Measurements from ENCODE around the gene DGKI.

The DGKI gene

GRCh38 chr7:137399827-137400823 lies 446.6 kb downstream of the DGKI start:
- Histone ChIP-seq H4K91ac (ENCODE audit: low read depth, low read length) (no peak overlapping the region), H3K23ac (ENCODE audit: low read length) (no peak overlapping the region), H3K4ac (ENCODE audit: low read depth, low read length) (no peak overlapping the region), H2AFZ (ENCODE audit: insufficient read depth, low read length, poor library complexity) (no peak overlapping the region), H2AK5ac (ENCODE audit: low read length) (no peak overlapping the region), H3K4me1 (ENCODE audit: control insufficient read depth in 1 of 2, insufficient read depth in 2 of 2, low read length in 2 of 2) (no peaks in the 10 kb centered on the region), H3K27me3 (ENCODE audit: insufficient read depth, low read length) (no peaks in the 10 kb centered on the region), H3K27ac (ENCODE audit: low read depth, low read length) (no peak overlapping the region), H3K14ac (ENCODE audit: low read length) (no peak overlapping the region), H4K8ac (ENCODE audit: low read depth, low read length) (no peak overlapping the region), H3K79me2 (ENCODE audit: control insufficient read depth, insufficient read depth, low read length, poor library complexity) (no peaks in the 10 kb centered on the region), H3K9ac (ENCODE audit: low read length) (no peak overlapping the region), H2BK5ac (ENCODE audit: low read depth, low read length, poor library complexity) (no peak overlapping the region), H3K36me3 (ENCODE audit: control insufficient read depth in 1 of 2, insufficient read depth in 2 of 2, low read length in 2 of 2) (no peaks in the 10 kb centered on the region), H3K79me1 (ENCODE audit: low read length) (no peaks in the 10 kb centered on the region), H2BK12ac (ENCODE audit: low read length) (no peak overlapping the region), H3K4me3 (ENCODE audit: low read depth, low read length) (no peak overlapping the region), H4K12ac (ENCODE audit: low read depth, low read length) (no peak overlapping the region), H2BK120ac (ENCODE audit: insufficient read depth, low read length, poor library complexity) (no peak overlapping the region), H3K18ac (ENCODE audit: low read length) (no peak overlapping the region), H3K4me2 (ENCODE audit: low read length) (no peak overlapping the region), H3K9me3 (ENCODE audit: insufficient read depth, low read depth, low read length) (no peaks in the 10 kb centered on the region)
- DNase-seq, result peak; percentile 4 to 57
- WGBS (ENCODE audit: extremely low coverage, insufficient coverage, insufficient read length), result no CpG with 5 or more reads among the region's 7 CpGs

DNA sequence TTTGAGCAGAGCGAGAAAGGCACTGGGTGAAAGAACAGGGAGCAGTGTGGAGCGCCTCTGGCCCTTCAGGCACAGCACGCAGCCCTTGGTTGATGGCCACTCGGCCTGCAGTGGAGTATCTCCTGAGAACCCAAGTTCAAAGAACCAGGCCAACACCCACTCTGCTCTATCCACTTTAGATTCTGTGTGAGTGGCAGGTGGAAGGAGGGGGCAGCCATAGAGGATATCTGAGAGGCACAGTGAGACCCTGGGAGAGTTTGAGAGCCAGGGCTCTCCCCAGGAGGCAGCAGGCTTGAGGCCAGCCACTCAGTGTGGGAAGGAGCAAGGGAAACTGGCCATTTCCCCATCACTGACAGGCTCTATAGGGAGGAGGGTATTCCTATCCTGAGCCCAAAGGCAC lies 450.7 kb downstream of the DGKI start:
- Histone ChIP-seq H3K36me3 (ENCODE audit: control insufficient read depth in 1 of 2, insufficient read depth in 2 of 2, low read length in 2 of 2) (no peaks in the 10 kb centered on the region), H3K14ac (ENCODE audit: low read length) (no peak overlapping the region), H3K9ac (ENCODE audit: low read length) (no peak overlapping the region), H3K23ac (ENCODE audit: low read length) (no peak overlapping the region), H2BK5ac (ENCODE audit: low read depth, low read length, poor library complexity) (no peak overlapping the region), H2BK12ac (ENCODE audit: low read length) (no peak overlapping the region), H3K4me2 (ENCODE audit: low read length) (no peak overlapping the region), H3K27me3 (ENCODE audit: insufficient read depth, low read length) (no peaks in the 10 kb centered on the region), H2AK5ac (ENCODE audit: low read length) (no peak overlapping the region), H3K4me3 (ENCODE audit: low read depth, low read length) (no peak overlapping the region), H3K4ac (ENCODE audit: low read depth, low read length) (no peak overlapping the region), H4K12ac (ENCODE audit: low read depth, low read length) (no peak overlapping the region), H3K79me2 (ENCODE audit: control insufficient read depth, insufficient read depth, low read length, poor library complexity) (no peaks in the 10 kb centered on the region), H3K79me1 (ENCODE audit: low read length) (no peaks in the 10 kb centered on the region), H2BK120ac (ENCODE audit: insufficient read depth, low read length, poor library complexity) (no peak overlapping the region), H4K91ac (ENCODE audit: low read depth, low read length) (no peak overlapping the region), H2AFZ (ENCODE audit: insufficient read depth, low read length, poor library complexity) (no peak overlapping the region), H3K9me3 (ENCODE audit: insufficient read depth, low read depth, low read length) (no peaks in the 10 kb centered on the region), H3K4me1 (ENCODE audit: control insufficient read depth in 1 of 2, insufficient read depth in 2 of 2, low read length in 2 of 2) (no peaks in the 10 kb centered on the region), H3K18ac (ENCODE audit: low read length) (no peak overlapping the region), H3K27ac (ENCODE audit: low read depth, low read length) (no peak overlapping the region), H4K8ac (ENCODE audit: low read depth, low read length) (no peak overlapping the region)
- no CpG with 5 or more reads among the region's 4 CpGs for WGBS (ENCODE audit: extremely low coverage, insufficient coverage, insufficient read length)
- no peak for DNase-seq

DNA sequence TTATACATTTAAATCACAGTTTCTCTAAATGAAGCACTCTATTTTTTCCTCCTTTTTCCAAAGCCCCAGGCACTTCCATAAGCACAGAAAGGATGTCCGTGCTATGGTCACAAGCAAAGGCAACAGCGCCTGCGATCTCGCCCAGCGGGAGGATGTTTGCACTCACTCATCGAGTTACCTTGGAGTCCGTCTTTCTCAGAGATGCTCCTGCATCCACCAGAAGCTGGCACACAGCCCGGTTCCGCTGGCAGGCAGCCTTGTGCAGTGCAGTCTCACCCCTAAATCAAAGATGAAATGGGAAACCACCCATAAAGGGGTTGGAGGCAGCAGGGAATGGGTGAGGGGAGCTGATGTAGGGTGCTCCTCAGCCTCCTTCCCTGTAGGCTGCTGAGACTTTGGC lies 451.4 kb downstream of the DGKI start:
- H3K18ac ChIP-seq (ENCODE audit: low read length), result no peak overlapping the region
- no peak overlapping the region for H2AFZ ChIP-seq (ENCODE audit: insufficient read depth, low read length, poor library complexity)
- H2BK120ac ChIP-seq (ENCODE audit: insufficient read depth, low read length, poor library complexity), result no peak overlapping the region
- no peak overlapping the region for H3K27ac ChIP-seq (ENCODE audit: low read depth, low read length)
- no CpG with 5 or more reads among the region's 9 CpGs for WGBS (ENCODE audit: extremely low coverage, insufficient coverage, insufficient read length)
- no peaks in the 10 kb centered on the region for H3K4me1 ChIP-seq (ENCODE audit: control insufficient read depth in 1 of 2, insufficient read depth in 2 of 2, low read length in 2 of 2)
- no peaks in the 10 kb centered on the region for H3K9me3 ChIP-seq (ENCODE audit: insufficient read depth, low read depth, low read length)
- H4K8ac ChIP-seq (ENCODE audit: low read depth, low read length), result no peak overlapping the region
- H3K4ac ChIP-seq (ENCODE audit: low read depth, low read length), result no peak overlapping the region
- no peak overlapping the region for H3K4me3 ChIP-seq (ENCODE audit: low read depth, low read length)
- no peak overlapping the region for H2BK12ac ChIP-seq (ENCODE audit: low read length)
- no peak overlapping the region for H2AK5ac ChIP-seq (ENCODE audit: low read length)
- no peak overlapping the region for H3K9ac ChIP-seq (ENCODE audit: low read length)
- no peak overlapping the region for H2BK5ac ChIP-seq (ENCODE audit: low read depth, low read length, poor library complexity)
- no peak for DNase-seq
- H4K91ac ChIP-seq (ENCODE audit: low read depth, low read length), result no peak overlapping the region
- no peaks in the 10 kb centered on the region for H3K27me3 ChIP-seq (ENCODE audit: insufficient read depth, low read length)
- no peak overlapping the region for H3K14ac ChIP-seq (ENCODE audit: low read length)
- H3K79me1 ChIP-seq (ENCODE audit: low read length), result no peaks in the 10 kb centered on the region
- no peaks in the 10 kb centered on the region for H3K79me2 ChIP-seq (ENCODE audit: control insufficient read depth, insufficient read depth, low read length, poor library complexity)
- no peaks in the 10 kb centered on the region for H3K36me3 ChIP-seq (ENCODE audit: control insufficient read depth in 1 of 2, insufficient read depth in 2 of 2, low read length in 2 of 2)
- no peak overlapping the region for H4K12ac ChIP-seq (ENCODE audit: low read depth, low read length)
- no peak overlapping the region for H3K4me2 ChIP-seq (ENCODE audit: low read length)
- H3K23ac ChIP-seq (ENCODE audit: low read length), result no peak overlapping the region

DNA sequence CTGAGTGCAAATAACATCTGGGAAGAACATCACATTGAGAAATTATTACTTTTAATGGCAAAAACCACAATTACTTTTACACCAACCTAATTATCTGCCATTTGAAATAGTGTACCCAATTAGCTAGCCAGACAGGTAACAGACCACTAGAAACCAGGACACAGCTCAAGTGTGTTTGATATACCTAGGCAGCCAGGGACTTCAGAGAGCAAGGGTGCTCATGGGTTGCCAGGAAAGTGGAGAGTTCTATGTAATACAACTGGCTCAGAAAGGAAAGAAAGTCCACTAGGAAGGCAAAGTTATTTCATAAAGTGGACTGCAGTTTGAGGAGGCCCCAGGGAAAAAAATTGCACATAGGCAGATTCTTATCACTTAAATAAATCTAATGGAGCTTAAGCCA lies 453.2 kb downstream of the DGKI start:
- Histone ChIP-seq H3K4me2 (ENCODE audit: low read length) (no peak overlapping the region), H2BK120ac (ENCODE audit: insufficient read depth, low read length, poor library complexity) (no peak overlapping the region), H3K36me3 (ENCODE audit: control insufficient read depth in 1 of 2, insufficient read depth in 2 of 2, low read length in 2 of 2) (no peaks in the 10 kb centered on the region), H4K8ac (ENCODE audit: low read depth, low read length) (no peak overlapping the region), H2BK5ac (ENCODE audit: low read depth, low read length, poor library complexity) (no peak overlapping the region), H3K23ac (ENCODE audit: low read length) (no peak overlapping the region), H3K4ac (ENCODE audit: low read depth, low read length) (no peak overlapping the region), H3K9me3 (ENCODE audit: insufficient read depth, low read depth, low read length) (no peaks in the 10 kb centered on the region), H3K27me3 (ENCODE audit: insufficient read depth, low read length) (no peaks in the 10 kb centered on the region), H3K4me1 (ENCODE audit: control insufficient read depth in 1 of 2, insufficient read depth in 2 of 2, low read length in 2 of 2) (no peaks in the 10 kb centered on the region), H3K79me2 (ENCODE audit: control insufficient read depth, insufficient read depth, low read length, poor library complexity) (no peaks in the 10 kb centered on the region), H2BK12ac (ENCODE audit: low read length) (no peak overlapping the region), H3K27ac (ENCODE audit: low read depth, low read length) (no peak overlapping the region), H4K12ac (ENCODE audit: low read depth, low read length) (no peak overlapping the region), H3K14ac (ENCODE audit: low read length) (no peak overlapping the region), H4K91ac (ENCODE audit: low read depth, low read length) (no peak overlapping the region), H2AK5ac (ENCODE audit: low read length) (no peak overlapping the region), H3K4me3 (ENCODE audit: low read depth, low read length) (no peak overlapping the region), H3K9ac (ENCODE audit: low read length) (no peak overlapping the region), H3K18ac (ENCODE audit: low read length) (no peak overlapping the region), H3K79me1 (ENCODE audit: low read length) (no peaks in the 10 kb centered on the region), H2AFZ (ENCODE audit: insufficient read depth, low read length, poor library complexity) (no peak overlapping the region)
- no peak for DNase-seq

Data from trophoblast cell (in vitro differentiated cells and primary cell).